CD14-positive monocyte (primary cell): Measurements from ENCODE around the gene SLC37A1. TPM values are rescaled to one million over a fixed set of nuclear protein-coding genes. Genes with fewer than 3 reads are reported as not detected.

Experiments
- DNase-seq, 3 donors: peaks; one replicate each; pipeline ENCODE4 v3.0.0-alpha.2; 2011 to 2022
- H2AFZ ChIP-seq: 2 replicates; pipeline ENCODE4 v1.6.0; 2012; ENCODE audit warnings: mild to moderate bottlenecking, low read depth, low read length, inconsistent platforms; ENCODE audit not compliant: insufficient read depth, poor library complexity, severe bottlenecking
- H3K27ac ChIP-seq, 2 donors: 1 replicate in 1 of 2; 2 replicates in 1 of 2; pipeline ENCODE4 v1.5.1; 2012 to 2013; ENCODE audit warnings: low read length in 2 of 2, control low read depth in 1 of 2, inconsistent platforms in 1 of 2, low read depth in 1 of 2, mild to moderate bottlenecking in 1 of 2
- H3K27me3 ChIP-seq, 2 donors: one replicate each; pipeline versions ENCODE4 v1.6.0 to v1.6.1; 2011 to 2013; ENCODE audit warnings: low read length in 2 of 2; ENCODE audit not compliant: control insufficient read depth in 2 of 2, insufficient read depth in 2 of 2
- H3K36me3 ChIP-seq, 2 donors: replicated peaks in 1 of 2; 1 replicate in 1 of 2; 2 replicates in 1 of 2; pipeline versions ENCODE4 v1.5.1 to v1.6.1; 2012 to 2013; ENCODE audit warnings: low read length in 2 of 2, control low read depth in 1 of 2, inconsistent platforms in 1 of 2, mild to moderate bottlenecking in 1 of 2; ENCODE audit not compliant: insufficient read depth in 2 of 2, control insufficient read depth in 1 of 2
- H3K4me1 ChIP-seq, 2 donors: 1 replicate in 1 of 2; 2 replicates in 1 of 2; pipeline versions ENCODE4 v1.5.1 to v1.6.1; 2012 to 2013; ENCODE audit warnings: low read length in 2 of 2, control low read depth in 1 of 2, inconsistent platforms in 1 of 2, mild to moderate bottlenecking in 1 of 2, moderate library complexity in 1 of 2; ENCODE audit not compliant: insufficient read depth in 2 of 2, control insufficient read depth in 1 of 2
- H3K4me2 ChIP-seq: replicated peaks from 2 replicates; pipeline ENCODE3; 2012; ENCODE audit warnings: low read length, moderate library complexity, mild to moderate bottlenecking; ENCODE audit not compliant: poor library complexity, severe bottlenecking; ENCODE audit errors: extremely low read depth
- H3K4me3 ChIP-seq, 3 experiments: fragments of 200-600 bp in 1 of 3; sonication (generic) in 1 of 3; replicated peaks in 1 of 3; 1 replicate in 2 of 3; 2 replicates in 1 of 3; pipeline ENCODE4 v1.5.1; 2011 to 2013; ENCODE audit warnings: low read length in 3 of 3, mild to moderate bottlenecking in 3 of 3, control low read depth in 2 of 3, low read depth in 2 of 3, inconsistent platforms in 1 of 3, moderate library complexity in 1 of 3
- H3K79me2 ChIP-seq: 2 replicates; pipeline ENCODE4 v1.6.0; 2012; ENCODE audit warnings: mild to moderate bottlenecking, control low read depth, inconsistent platforms, low read length, moderate library complexity; ENCODE audit not compliant: insufficient read depth
- H3K9ac ChIP-seq: 2 replicates; pipeline ENCODE4 v1.6.0; 2017; ENCODE audit warnings: low read length, mild to moderate bottlenecking; ENCODE audit not compliant: insufficient read depth, poor library complexity, severe bottlenecking
- H3K9me3 ChIP-seq, 2 donors: replicated peaks in 1 of 2; 1 replicate in 1 of 2; 2 replicates in 1 of 2; pipeline versions ENCODE4 v1.5.1 to v1.6.1; 2012 to 2013; ENCODE audit warnings: low read length in 2 of 2, control low read depth in 1 of 2; ENCODE audit not compliant: control insufficient read depth in 1 of 2, insufficient read depth in 1 of 2
- H4K20me1 ChIP-seq: 2 replicates; pipeline ENCODE4 v1.6.0; 2012; ENCODE audit warnings: mild to moderate bottlenecking, low read length, control low read depth, moderate library complexity; ENCODE audit not compliant: insufficient read depth
- H3K27ac Mint-ChIP-seq, 7 donors: one replicate each; pipeline ENCODE4 v1.8.0; 2020; ENCODE audit warnings: mild to moderate bottlenecking in 7 of 7, mixed read lengths in 7 of 7, moderate library complexity in 6 of 7, inconsistent platforms in 2 of 7
- H3K27me3 Mint-ChIP-seq, 3 donors: one replicate each; pipeline ENCODE4 v1.8.0; 2021 to 2022; ENCODE audit warnings: low read depth in 3 of 3, mild to moderate bottlenecking in 3 of 3, mixed read lengths in 3 of 3, moderate library complexity in 3 of 3, inconsistent platforms in 1 of 3
- H3K36me3 Mint-ChIP-seq, 2 donors: one replicate each; pipeline ENCODE4 v1.8.0; 2020; ENCODE audit warnings: mixed read lengths in 2 of 2, inconsistent platforms in 1 of 2, mild to moderate bottlenecking in 1 of 2
- H3K4me1 Mint-ChIP-seq: one replicate; pipeline ENCODE4 v1.8.0; 2020; ENCODE audit warnings: mild to moderate bottlenecking, mixed read lengths
- H3K4me3 Mint-ChIP-seq, 2 donors: one replicate each; pipeline ENCODE4 v1.8.0; 2020; ENCODE audit warnings: mild to moderate bottlenecking in 2 of 2, mixed read lengths in 2 of 2, moderate library complexity in 1 of 2
- H3K9me3 Mint-ChIP-seq, 7 donors: one replicate each; pipeline ENCODE4 v1.8.0; 2020 to 2022; ENCODE audit warnings: mixed read lengths in 7 of 7, mild to moderate bottlenecking in 6 of 7, moderate library complexity in 6 of 7, inconsistent platforms in 2 of 7
- WGBS: methylation state at CpG from one replicate; pipeline ENCODE4 v1.1.5; 2013; ENCODE audit warnings: missing lambda C conversion rate; ENCODE audit not compliant: insufficient coverage; 5-methylcytosine and 5-hydroxymethylcytosine counted together
- intact Hi-C, 2 donors: fragments of 100-400 bp; cut with micrococcal nuclease; formaldehyde crosslinking; loops; one replicate each; pipeline versions ENCODE4 v1.15.0 to v1.15.1; 2023
- polyA plus RNA-seq, 3 donors: library from polyadenylated mRNA; depleted of rRNA in 1 of 3; unstranded in 2 of 3; stranded (reverse) in 1 of 3; fragments of 300-500 nt in 2 of 3; fragments of >200 nt in 1 of 3; fragmentation: Illumina TruSeq in 2 of 3; gene quantifications; 1 replicate in 2 of 3; 2 replicates in 1 of 3; pipeline ENCODE4 v1.2.3, GENCODE V29; 2012 to 2021
- TF ChIP-seq, protein P1 (sequence below): fragments of 200-600 bp; IDR thresholded peaks from one replicate; pipeline ENCODE4 v1.8.0; 2022; ENCODE audit warnings: antibody characterized with exemption, mild to moderate bottlenecking

SLC37A1 gene
- polyA plus RNA-seq, 3 donors, result 2.7 to 12.4 (median 4.3) TPM

DNA sequence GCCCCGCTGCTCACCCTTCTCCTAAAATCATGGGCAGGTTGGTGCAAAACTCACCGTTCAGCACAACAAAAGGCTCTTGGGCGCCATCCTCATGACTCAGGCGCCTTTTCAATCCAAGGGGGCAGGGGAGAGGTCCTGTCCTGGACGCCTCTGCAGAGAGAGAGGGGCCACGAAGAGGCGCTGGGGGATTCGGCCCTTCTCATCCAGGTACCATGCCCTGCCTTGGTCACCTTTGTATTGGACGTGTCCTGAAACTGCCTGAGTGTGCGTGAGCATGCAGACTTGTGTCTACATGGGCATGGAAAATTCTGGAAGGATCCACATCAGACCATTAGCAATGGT is 53.5 kb downstream of the SLC37A1 start:
- Mint-ChIP-seq H3K4me1 (peaks cover 2% of the 10 kb centered on the region), H3K4me3 (no peak overlapping the region), H3K36me3 (peaks cover 71 to 88% of the 10 kb centered on the region in 2 donors), H3K27me3 (no peaks in the 10 kb centered on the region), H3K27ac (no peak overlapping the region), H3K9me3 (peaks cover 0 to 4% (median 0%) of the 10 kb centered on the region in 7 donors)
- Histone ChIP-seq H3K9me3 (no peaks in the 10 kb centered on the region), H4K20me1 (no peaks in the 10 kb centered on the region), H3K27me3 (no peaks in the 10 kb centered on the region), H3K4me2 (no peak overlapping the region), H3K4me1 (no peaks in the 10 kb centered on the region), H2AFZ (no peak overlapping the region), H3K4me3 (no peak overlapping the region), H3K79me2 (no peaks in the 10 kb centered on the region), H3K36me3 (peaks cover 50 to 95% of the 10 kb centered on the region in 2 donors), H3K27ac (no peak overlapping the region), H3K9ac (no peak overlapping the region)
- no peak for DNase-seq
- WGBS, result 98% methylated on average over 9 of the region's 10 CpGs
- intact Hi-C loops, result no loop called here
- TF ChIP-seq, protein P1, sequence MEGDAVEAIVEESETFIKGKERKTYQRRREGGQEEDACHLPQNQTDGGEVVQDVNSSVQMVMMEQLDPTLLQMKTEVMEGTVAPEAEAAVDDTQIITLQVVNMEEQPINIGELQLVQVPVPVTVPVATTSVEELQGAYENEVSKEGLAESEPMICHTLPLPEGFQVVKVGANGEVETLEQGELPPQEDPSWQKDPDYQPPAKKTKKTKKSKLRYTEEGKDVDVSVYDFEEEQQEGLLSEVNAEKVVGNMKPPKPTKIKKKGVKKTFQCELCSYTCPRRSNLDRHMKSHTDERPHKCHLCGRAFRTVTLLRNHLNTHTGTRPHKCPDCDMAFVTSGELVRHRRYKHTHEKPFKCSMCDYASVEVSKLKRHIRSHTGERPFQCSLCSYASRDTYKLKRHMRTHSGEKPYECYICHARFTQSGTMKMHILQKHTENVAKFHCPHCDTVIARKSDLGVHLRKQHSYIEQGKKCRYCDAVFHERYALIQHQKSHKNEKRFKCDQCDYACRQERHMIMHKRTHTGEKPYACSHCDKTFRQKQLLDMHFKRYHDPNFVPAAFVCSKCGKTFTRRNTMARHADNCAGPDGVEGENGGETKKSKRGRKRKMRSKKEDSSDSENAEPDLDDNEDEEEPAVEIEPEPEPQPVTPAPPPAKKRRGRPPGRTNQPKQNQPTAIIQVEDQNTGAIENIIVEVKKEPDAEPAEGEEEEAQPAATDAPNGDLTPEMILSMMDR, result no peak

GRCh38 chr21:42567861-42568260 is 54.2 kb downstream of the SLC37A1 start:
- Mint-ChIP-seq H3K9me3 (peaks cover 0 to 4% (median 0%) of the 10 kb centered on the region in 7 donors), H3K27ac (no peak overlapping the region), H3K4me1 (peaks cover 2% of the 10 kb centered on the region), H3K4me3 (no peak overlapping the region), H3K27me3 (no peaks in the 10 kb centered on the region), H3K36me3 (peaks cover 68 to 85% of the 10 kb centered on the region in 2 donors)
- intact Hi-C loops, result no loop called here
- no peak overlapping the region for H3K4me2 ChIP-seq
- no peaks in the 10 kb centered on the region for H3K9me3 ChIP-seq
- peaks cover 49 to 93% of the 10 kb centered on the region in 2 donors for H3K36me3 ChIP-seq
- H3K27me3 ChIP-seq, result no peaks in the 10 kb centered on the region
- H3K79me2 ChIP-seq, result no peaks in the 10 kb centered on the region
- 92% methylated on average over 11 of the region's 14 CpGs for WGBS
- H3K4me1 ChIP-seq, result no peaks in the 10 kb centered on the region
- H2AFZ ChIP-seq, result no peak overlapping the region
- DNase-seq, result no peak
- H3K9ac ChIP-seq, result no peak overlapping the region
- no peaks in the 10 kb centered on the region for H4K20me1 ChIP-seq
- H3K4me3 ChIP-seq, result no peak overlapping the region
- no peak overlapping the region for H3K27ac ChIP-seq
- TF ChIP-seq, protein P1, result no peak
